K562 (cell line): ENCODE results near the gene PRF1. TPM values are rescaled to one million over a fixed set of nuclear protein-coding genes. Genes with fewer than 3 reads are reported as not detected.

Experiments used
- ARID1B ChIP-seq: fragments of 450-650 bp; IDR thresholded peaks from 2 replicates; pipeline ENCODE4 v1.6.1; 2016; ENCODE audit warnings: antibody characterized with exemption, mild to moderate bottlenecking, inconsistent platforms
- CEBPB ChIP-seq: fragments of 450-650 bp; IDR thresholded peaks from 2 replicates; pipeline ENCODE4 v1.6.1; 2016; ENCODE audit warnings: missing genetic modification characterization, missing compliant biosample characterization
- ERF ChIP-seq: fragments of 450-650 bp; formaldehyde crosslinking; IDR thresholded peaks from 2 replicates; pipeline ENCODE4 v1.4.0; 2020; ENCODE audit warnings: mild to moderate bottlenecking, mixed read lengths
- GABPB2 ChIP-seq: fragments of 250-450 bp; sonication (Bioruptor Pico); conservative IDR thresholded peaks from 2 replicates; pipeline ENCODE4 v1.5.1; 2021; ENCODE audit warnings: mild to moderate bottlenecking
- GTF2E2 ChIP-seq: fragments of 200-800 bp; sonication (Bioruptor generic); IDR thresholded peaks from 2 replicates; pipeline ENCODE4 v1.6.1; 2016; ENCODE audit warnings: missing genetic modification characterization, missing compliant biosample characterization
- MAFG ChIP-seq: fragments of 450-650 bp; conservative IDR thresholded peaks from 2 replicates; pipeline ENCODE4 v1.6.1; 2016; ENCODE audit warnings: missing genetic modification characterization, missing compliant biosample characterization
- MEIS2 ChIP-seq: fragments of 450-650 bp; IDR thresholded peaks from 2 replicates; pipeline ENCODE4 v1.6.1; 2014; ENCODE audit warnings: mild to moderate bottlenecking; ENCODE audit not compliant: partially characterized antibody
- SMARCB1 ChIP-seq: IDR thresholded peaks from 2 replicates; pipeline ENCODE4 v1.6.1; 2011; ENCODE audit warnings: improper control_type of control experiment, low read depth; ENCODE audit not compliant: insufficient read length
- SPI1 ChIP-seq: IDR thresholded peaks from 2 replicates; pipeline ENCODE4 v1.6.1; 2011; ENCODE audit warnings: low read depth, low read length, control low read depth, borderline replicate concordance
- ZBTB8A ChIP-seq: fragments of 450-650 bp; IDR thresholded peaks from 2 replicates; pipeline ENCODE4 v1.6.1; 2018; ENCODE audit warnings: mild to moderate bottlenecking, moderate library complexity; ENCODE audit not compliant: partially characterized antibody
- ZNF146 ChIP-seq: IDR thresholded peaks from one replicate; pipeline ENCODE4 v1.6.1; 2018; ENCODE audit warnings: missing compliant biosample characterization; ENCODE audit not compliant: unreplicated experiment
- polyA plus RNA-seq, 8 experiments: library from polyadenylated mRNA; depleted of rRNA in 4 of 8; stranded (reverse) in 5 of 8; unstranded in 3 of 8; fragments of >200 nt; fragmentation: Nextera tagmentation in 2 of 8; fragmentation: Illumina TruSeq in 1 of 8; extraction: Ambion mirVana in 2 of 8; extraction: Trizol in 1 of 8; gene quantifications; 2 replicates each; pipeline versions ENCODE4 v1.2.1 to v1.2.3, GENCODE V29; 2011 to 2014; ENCODE audit warnings: inconsistent platforms in 1 of 8, missing spikeins in 1 of 8
- total RNA-seq, 7 experiments: library from RNA; depleted of rRNA in 6 of 7; stranded (reverse); fragments of >200 nt in 6 of 7; fragmentation: Illumina TruSeq in 2 of 7; extraction: Trizol in 2 of 7; gene quantifications; 2 replicates each; pipeline versions ENCODE4 v1.2.1 to v1.2.3, GENCODE V29; 2011 to 2021; ENCODE audit warnings: low replicate concordance in 1 of 7
- TF ChIP-seq, protein P1 (sequence below): fragments of 250-450 bp; sonication (Bioruptor Pico); IDR thresholded peaks from 2 replicates; pipeline ENCODE4 v1.5.0; 2021; ENCODE audit warnings: mild to moderate bottlenecking, borderline replicate concordance
- TF ChIP-seq, protein P2 (sequence below): fragments of 250-450 bp; sonication (Bioruptor Pico); IDR thresholded peaks from 2 replicates; pipeline ENCODE4 v1.4.0; 2020
- TF ChIP-seq, protein P3 (sequence below): fragments of 450-650 bp; IDR thresholded peaks from 2 replicates; pipeline ENCODE4 v1.6.1; 2017; ENCODE audit warnings: antibody characterized with exemption
- TF ChIP-seq, protein P4 (sequence below): sonication (generic); formaldehyde crosslinking; IDR thresholded peaks from 2 replicates; pipeline ENCODE4 v1.8.1; 2023; ENCODE audit warnings: mild to moderate bottlenecking, missing genetic modification reagents, moderate library complexity
- TF ChIP-seq, protein P5 (sequence below): fragments of 250-450 bp; sonication (Bioruptor Pico); IDR thresholded peaks from 2 replicates; pipeline ENCODE4 v1.8.0; 2021; ENCODE audit warnings: moderate library complexity, mild to moderate bottlenecking, inconsistent platforms

PRF1 gene
- total and polyA plus RNA-seq, 9 of the 15 experiments (the other 6 are each of a cell fraction or from before 2014, with no cell fraction given) = 3.8 to 8.6 (median 6.3) TPM

DNA sequence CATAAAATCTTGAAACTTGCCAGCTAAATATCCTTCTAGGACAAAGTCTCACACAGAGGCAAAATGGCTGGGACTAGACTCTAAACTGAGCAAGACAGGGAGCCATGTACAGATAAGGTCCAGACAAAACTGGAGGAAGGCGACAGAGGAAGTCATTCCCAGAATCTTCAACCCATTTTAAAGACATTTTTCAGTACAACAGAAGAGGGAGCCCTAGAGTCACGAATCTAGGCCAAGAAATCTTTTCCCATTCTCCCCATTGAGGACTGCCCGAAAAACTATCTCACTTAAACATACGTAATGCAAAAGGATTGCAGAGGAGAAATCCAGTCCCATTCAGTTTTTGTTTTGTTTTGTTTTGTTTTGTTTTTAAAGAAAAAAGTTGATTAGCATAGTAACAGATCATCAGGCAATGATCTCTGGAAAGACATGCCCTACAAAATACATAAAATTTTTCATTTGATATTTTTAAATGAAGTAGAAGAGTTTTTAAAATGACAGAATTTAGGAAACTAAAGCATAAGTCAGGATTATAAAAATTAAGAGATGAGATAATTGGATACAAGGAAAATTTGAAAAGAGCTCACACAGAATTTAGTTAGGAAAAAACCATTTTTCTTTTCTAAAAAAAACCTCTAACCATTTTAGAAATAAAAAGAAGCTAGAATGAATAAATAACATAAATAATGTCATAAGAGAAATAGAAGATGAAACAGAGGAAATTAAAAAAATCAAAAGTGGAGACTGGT is 16.9 kb upstream of the PRF1 start (continued):
- TF ChIP-seq ZBTB8A (no peak), ZNF146 (CRISPR knock-in tag) (no peak), CEBPB (no peak), SPI1 (peak; percentile 88), SMARCB1 (no peak), MAFG (tag) (0 out of 2 replicates have a peak, but pooled peaks have one; percentile 14), GABPB2 (no peak), GTF2E2 (tag) (no peak), MEIS2 (no peak), ERF (CRISPR knock-in tag) (no peak), ARID1B (no peak; the same call in 1 of the 2 replicates)
- TF ChIP-seq, protein P1, sequence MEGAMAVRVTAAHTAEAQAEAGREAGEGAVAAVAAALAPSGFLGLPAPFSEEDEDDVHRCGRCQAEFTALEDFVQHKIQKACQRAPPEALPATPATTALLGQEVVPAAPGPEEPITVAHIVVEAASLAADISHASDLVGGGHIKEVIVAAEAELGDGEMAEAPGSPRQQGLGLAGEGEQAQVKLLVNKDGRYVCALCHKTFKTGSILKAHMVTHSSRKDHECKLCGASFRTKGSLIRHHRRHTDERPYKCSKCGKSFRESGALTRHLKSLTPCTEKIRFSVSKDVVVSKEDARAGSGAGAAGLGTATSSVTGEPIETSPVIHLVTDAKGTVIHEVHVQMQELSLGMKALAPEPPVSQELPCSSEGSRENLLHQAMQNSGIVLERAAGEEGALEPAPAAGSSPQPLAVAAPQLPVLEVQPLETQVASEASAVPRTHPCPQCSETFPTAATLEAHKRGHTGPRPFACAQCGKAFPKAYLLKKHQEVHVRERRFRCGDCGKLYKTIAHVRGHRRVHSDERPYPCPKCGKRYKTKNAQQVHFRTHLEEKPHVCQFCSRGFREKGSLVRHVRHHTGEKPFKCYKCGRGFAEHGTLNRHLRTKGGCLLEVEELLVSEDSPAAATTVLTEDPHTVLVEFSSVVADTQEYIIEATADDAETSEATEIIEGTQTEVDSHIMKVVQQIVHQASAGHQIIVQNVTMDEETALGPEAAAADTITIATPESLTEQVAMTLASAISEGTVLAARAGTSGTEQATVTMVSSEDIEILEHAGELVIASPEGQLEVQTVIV (CRISPR knock-in tag) = no peak
- TF ChIP-seq, protein P2, sequence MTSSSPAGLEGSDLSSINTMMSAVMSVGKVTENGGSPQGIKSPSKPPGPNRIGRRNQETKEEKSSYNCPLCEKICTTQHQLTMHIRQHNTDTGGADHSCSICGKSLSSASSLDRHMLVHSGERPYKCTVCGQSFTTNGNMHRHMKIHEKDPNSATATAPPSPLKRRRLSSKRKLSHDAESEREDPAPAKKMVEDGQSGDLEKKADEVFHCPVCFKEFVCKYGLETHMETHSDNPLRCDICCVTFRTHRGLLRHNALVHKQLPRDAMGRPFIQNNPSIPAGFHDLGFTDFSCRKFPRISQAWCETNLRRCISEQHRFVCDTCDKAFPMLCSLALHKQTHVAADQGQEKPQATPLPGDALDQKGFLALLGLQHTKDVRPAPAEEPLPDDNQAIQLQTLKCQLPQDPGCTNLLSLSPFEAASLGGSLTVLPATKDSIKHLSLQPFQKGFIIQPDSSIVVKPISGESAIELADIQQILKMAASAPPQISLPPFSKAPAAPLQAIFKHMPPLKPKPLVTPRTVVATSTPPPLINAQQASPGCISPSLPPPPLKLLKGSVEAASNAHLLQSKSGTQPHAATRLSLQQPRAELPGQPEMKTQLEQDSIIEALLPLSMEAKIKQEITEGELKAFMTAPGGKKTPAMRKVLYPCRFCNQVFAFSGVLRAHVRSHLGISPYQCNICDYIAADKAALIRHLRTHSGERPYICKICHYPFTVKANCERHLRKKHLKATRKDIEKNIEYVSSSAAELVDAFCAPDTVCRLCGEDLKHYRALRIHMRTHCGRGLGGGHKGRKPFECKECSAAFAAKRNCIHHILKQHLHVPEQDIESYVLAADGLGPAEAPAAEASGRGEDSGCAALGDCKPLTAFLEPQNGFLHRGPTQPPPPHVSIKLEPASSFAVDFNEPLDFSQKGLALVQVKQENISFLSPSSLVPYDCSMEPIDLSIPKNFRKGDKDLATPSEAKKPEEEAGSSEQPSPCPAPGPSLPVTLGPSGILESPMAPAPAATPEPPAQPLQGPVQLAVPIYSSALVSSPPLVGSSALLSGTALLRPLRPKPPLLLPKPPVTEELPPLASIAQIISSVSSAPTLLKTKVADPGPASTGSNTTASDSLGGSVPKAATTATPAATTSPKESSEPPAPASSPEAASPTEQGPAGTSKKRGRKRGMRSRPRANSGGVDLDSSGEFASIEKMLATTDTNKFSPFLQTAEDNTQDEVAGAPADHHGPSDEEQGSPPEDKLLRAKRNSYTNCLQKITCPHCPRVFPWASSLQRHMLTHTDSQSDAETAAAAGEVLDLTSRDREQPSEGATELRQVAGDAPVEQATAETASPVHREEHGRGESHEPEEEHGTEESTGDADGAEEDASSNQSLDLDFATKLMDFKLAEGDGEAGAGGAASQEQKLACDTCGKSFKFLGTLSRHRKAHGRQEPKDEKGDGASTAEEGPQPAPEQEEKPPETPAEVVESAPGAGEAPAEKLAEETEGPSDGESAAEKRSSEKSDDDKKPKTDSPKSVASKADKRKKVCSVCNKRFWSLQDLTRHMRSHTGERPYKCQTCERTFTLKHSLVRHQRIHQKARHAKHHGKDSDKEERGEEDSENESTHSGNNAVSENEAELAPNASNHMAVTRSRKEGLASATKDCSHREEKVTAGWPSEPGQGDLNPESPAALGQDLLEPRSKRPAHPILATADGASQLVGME (CRISPR knock-in tag) = no peak
- TF ChIP-seq, protein P3, sequence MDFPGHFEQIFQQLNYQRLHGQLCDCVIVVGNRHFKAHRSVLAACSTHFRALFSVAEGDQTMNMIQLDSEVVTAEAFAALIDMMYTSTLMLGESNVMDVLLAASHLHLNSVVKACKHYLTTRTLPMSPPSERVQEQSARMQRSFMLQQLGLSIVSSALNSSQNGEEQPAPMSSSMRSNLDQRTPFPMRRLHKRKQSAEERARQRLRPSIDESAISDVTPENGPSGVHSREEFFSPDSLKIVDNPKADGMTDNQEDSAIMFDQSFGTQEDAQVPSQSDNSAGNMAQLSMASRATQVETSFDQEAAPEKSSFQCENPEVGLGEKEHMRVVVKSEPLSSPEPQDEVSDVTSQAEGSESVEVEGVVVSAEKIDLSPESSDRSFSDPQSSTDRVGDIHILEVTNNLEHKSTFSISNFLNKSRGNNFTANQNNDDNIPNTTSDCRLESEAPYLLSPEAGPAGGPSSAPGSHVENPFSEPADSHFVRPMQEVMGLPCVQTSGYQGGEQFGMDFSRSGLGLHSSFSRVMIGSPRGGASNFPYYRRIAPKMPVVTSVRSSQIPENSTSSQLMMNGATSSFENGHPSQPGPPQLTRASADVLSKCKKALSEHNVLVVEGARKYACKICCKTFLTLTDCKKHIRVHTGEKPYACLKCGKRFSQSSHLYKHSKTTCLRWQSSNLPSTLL = no peak
- TF ChIP-seq, protein P4, sequence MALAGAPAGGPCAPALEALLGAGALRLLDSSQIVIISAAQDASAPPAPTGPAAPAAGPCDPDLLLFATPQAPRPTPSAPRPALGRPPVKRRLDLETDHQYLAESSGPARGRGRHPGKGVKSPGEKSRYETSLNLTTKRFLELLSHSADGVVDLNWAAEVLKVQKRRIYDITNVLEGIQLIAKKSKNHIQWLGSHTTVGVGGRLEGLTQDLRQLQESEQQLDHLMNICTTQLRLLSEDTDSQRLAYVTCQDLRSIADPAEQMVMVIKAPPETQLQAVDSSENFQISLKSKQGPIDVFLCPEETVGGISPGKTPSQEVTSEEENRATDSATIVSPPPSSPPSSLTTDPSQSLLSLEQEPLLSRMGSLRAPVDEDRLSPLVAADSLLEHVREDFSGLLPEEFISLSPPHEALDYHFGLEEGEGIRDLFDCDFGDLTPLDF (CRISPR knock-in tag) = no peak
- TF ChIP-seq, protein P5, sequence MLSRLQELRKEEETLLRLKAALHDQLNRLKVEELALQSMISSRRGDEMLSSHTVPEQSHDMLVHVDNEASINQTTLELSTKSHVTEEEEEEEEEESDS (CRISPR knock-in tag) = no peak
